AG04449 (cell line): ENCODE results near the gene VIPR2.

Source experiments
- CTCF ChIA-PET: fragments of 350-600 bp; formaldehyde crosslinking; extraction: SDS; loops from one replicate; lab custom pipeline; 2021; ENCODE audit warnings: antibody characterized with exemption; lab: Yijun Ruan, JAX
- POLR2A ChIA-PET: fragments of 400-600, 350-600 bp; formaldehyde crosslinking; extraction: SDS; loops from one replicate; lab custom pipeline; 2020; ENCODE audit warnings: antibody characterized with exemption, inconsistent platforms; lab: Yijun Ruan, JAX
- DNase-seq: peaks from one replicate; pipeline ENCODE4 v3.0.0-alpha.2; 2010; ENCODE audit warnings: low read depth, low spot score
- H3K4me3 ChIP-seq: 2 replicates; pipeline ENCODE4 v1.5.1; 2011; ENCODE audit warnings: low read depth, mild to moderate bottlenecking, control low read depth, low read length
- CTCF ChIP-seq: IDR thresholded peaks from one replicate; pipeline ENCODE4 v1.5.1; 2011; ENCODE audit warnings: mild to moderate bottlenecking, moderate library complexity, low read length, control low read depth, inconsistent platforms; ENCODE audit not compliant: insufficient read depth; ENCODE audit errors: missing control alignments

Gene VIPR2

GRCh38 chr7:159141167-159141566 lies 3.5 kb downstream of the VIPR2 start:
- no peak overlapping the region for H3K4me3 ChIP-seq
- CTCF ChIA-PET, result no interaction called here
- POLR2A ChIA-PET, result no interaction called here

GRCh38 chr7:159140170-159140910 lies 4.3 kb downstream of the VIPR2 start:
- TF ChIP-seq CTCF, result no peak
- H3K4me3 ChIP-seq, result no peak overlapping the region
- POLR2A ChIA-PET, result no interaction called here
- DNase-seq, result no peak
- CTCF ChIA-PET, result no interaction called here

More at GRCh38 chr7:159141167-159141566, 3.5 kb downstream of the VIPR2 start:
- no peak for DNase-seq
- no peak for TF ChIP-seq CTCF

- POLR2A ChIA-PET, result no interaction called here
- no peak overlapping the region for H3K4me3 ChIP-seq
- DNase-seq, result no peak
- CTCF ChIA-PET, result no interaction called here
- TF ChIP-seq CTCF, result no peak
Measured at GRCh38 chr7:159139639-159140038, 5.0 kb downstream of the VIPR2 start.

- ChIA-PET CTCF (no interaction called here), POLR2A (no interaction called here)
- no peak for DNase-seq
- TF ChIP-seq CTCF, result no peak
- H3K4me3 ChIP-seq, result no peak overlapping the region
Measured at GRCh38 chr7:159139202-159139601, 5.5 kb downstream of the VIPR2 start.

- no peak for DNase-seq
- ChIA-PET POLR2A (no interaction called here), CTCF (no interaction called here)
- no peak overlapping the region for H3K4me3 ChIP-seq
- TF ChIP-seq CTCF, result no peak
Measured at GRCh38 chr7:159138508-159138907, 6.2 kb downstream of the VIPR2 start.

- POLR2A ChIA-PET, result no interaction called here
- no peak overlapping the region for H3K4me3 ChIP-seq
- no peak for DNase-seq
- CTCF ChIA-PET, result no interaction called here
- no peak for TF ChIP-seq CTCF
Measured at GRCh38 chr7:159137906-159138305, 6.8 kb downstream of the VIPR2 start.
